H54 (cell line): Measurements from ENCODE around the gene HBZ.
"Not testable (repeated sequence)": the region's sequence is repeated elsewhere in the genome, so short reads cannot be mapped to it uniquely, and the experiment has no call there.

Experiments
- DNase-seq: peaks from one replicate; pipeline ENCODE4 v3.0.0; 2011; ENCODE audit warnings: low spot score, mixed read lengths; ENCODE audit not compliant: insufficient read length
- FAIRE-seq: peaks from 3 replicates; lab custom pipeline; 2011; peaks lifted over from hg19 to GRCh38; lab: Jason Lieb, UNC
- POLR2A ChIP-seq: IDR thresholded peaks from 2 replicates; pipeline ENCODE4 v1.6.1; 2011; ENCODE audit warnings: low read depth, mild to moderate bottlenecking, low read length

Gene HBZ

DNA sequence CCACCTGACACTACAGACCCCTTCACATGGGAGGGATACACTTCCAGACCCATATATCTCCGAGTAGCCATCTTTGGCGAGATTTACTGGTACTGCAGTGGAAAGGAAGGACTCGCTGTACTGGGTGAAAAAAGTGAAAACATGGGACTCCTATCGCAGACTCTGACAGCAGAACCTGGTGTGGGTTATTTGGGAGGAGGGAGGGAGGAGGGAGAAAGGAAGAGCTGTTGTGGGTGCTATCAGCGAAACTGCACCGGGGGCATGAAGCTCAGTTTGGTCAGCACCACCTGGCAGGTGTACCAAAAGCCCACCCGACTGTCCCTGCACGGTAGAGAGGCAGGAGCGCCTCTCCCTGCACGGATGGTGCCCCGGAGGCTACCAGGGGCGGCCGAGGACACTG lies 32.8 kb downstream of the HBZ start:
- FAIRE-seq = no peak
- no peak for TF ChIP-seq POLR2A

DNA sequence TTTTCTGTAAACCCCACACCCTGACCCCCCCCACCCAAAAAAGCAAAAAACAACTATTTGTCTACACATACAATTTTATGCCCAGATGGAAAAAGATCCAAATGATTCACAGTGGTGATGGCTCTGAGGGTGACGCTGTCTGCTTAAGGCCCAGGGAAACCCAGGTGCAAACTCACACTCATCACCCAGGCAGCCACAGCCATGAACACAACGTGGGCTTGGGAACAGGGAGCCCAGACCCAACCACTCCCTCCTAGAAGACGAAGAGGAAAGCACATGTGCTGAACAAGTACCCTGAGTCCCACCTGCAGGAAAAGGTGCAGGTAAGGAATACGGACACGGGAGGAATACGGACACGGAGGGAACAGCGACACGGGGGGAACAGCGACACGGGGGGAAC lies 33.2 kb downstream of the HBZ start:
- no peak for TF ChIP-seq POLR2A
- no peak for FAIRE-seq
- no peak for DNase-seq

More for the DNA sequence above, 32.8 kb downstream of the HBZ start:
- no peak for DNase-seq

DNA sequence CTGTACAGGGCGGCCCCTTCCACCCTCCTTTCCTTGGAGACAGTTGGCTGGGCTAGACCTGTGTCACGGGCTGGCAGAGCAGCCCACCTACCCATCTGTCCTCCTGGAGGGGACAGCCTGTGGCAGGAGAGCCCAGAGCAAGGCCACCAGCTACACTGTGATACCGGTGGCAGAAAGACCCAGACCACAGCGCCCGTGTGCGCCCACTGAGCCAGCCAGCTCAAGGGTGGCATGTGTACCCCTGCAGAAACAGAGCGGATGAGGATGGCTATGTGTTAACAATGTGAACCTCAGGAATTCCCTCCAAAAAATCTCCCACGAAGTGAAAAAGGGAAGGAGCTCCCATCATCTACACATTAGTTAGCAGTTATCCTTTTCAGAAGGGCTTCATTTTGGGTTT lies 34.9 kb downstream of the HBZ start:
- FAIRE-seq (no peak), DNase-seq (no peak)
- TF ChIP-seq POLR2A = no peak

GRCh38 chr16:188674-189073 lies 36.2 kb downstream of the HBZ start:
- DNase-seq (no peak), FAIRE-seq (no peak)
- TF ChIP-seq POLR2A = no peak

DNA sequence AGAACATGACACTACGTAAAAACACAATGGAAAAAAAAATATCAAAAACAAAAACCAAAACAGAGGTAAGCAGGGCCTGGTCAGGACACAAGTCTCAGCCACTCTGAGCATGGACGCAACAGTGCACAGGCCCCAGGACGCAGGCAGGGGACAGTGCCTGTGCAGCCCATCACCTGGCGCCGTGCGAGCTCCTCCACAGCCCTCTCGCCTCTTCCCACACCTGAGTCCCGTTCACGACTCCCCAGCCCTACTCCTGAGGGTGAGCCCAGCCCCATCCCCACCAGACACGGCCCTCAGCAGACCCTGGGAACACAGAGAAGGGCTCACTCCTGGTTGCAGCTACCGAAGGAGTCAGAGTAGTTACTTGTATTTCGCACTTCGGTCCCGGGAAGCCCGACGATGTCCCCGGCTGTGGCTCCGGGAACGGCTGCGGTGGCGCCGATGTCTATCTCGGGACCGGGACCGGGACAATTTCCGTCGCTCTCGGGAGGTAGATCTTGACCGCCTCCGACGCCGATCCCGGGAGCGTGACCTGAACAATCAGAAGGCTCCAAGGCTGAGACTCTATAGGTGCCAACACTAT lies 37.3 kb downstream of the HBZ start:
- TF ChIP-seq POLR2A = no peak
- DNase-seq (no peak), FAIRE-seq (no peak)

DNA sequence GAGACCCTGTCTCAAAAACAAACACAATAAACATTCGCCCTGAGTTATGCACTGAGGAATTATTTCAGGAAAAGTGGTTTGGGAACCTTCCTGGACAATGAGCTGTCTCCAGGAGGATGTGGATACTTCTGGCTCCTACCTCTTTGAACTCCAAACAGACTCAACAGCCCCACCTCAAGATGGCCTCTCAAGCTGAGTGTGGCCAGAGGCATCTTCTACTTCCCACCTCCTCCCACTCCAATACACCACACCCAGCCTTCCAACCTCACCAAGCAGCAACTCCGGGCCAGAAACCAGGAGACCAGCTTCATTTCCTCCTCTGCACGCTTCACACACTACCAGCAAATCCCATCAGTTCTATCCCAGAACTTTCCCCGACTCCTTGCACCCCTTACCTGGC lies 39.4 kb downstream of the HBZ start:
- TF ChIP-seq POLR2A = no peak
- DNase-seq = no peak
- no peak for FAIRE-seq

DNA sequence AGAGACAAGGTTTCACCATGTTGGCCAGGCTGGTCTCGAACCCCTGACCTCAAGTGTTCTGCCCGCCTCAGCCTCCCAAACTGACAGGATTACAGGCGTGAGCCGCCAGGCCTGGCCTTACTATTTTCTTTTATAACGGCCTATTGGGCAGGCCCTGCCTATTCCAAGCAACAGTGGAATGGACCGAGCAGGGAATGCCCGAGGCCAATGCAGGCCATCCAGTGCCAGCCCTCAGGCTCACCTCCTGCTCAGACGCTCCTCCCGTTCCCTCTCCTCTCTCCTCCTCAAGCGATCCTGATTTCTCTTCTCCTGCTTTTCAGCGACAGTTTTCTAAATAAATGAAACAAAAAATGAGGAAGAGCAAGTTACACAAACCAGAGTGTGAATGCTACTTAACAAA lies 40.2 kb downstream of the HBZ start:
- no peak for TF ChIP-seq POLR2A
- FAIRE-seq (no peak), DNase-seq (no peak)

- no peak for FAIRE-seq
- no peak for TF ChIP-seq POLR2A
- no peak for DNase-seq
Observed at GRCh38 chr16:193441-193840, 41.0 kb downstream of the HBZ start.

DNA sequence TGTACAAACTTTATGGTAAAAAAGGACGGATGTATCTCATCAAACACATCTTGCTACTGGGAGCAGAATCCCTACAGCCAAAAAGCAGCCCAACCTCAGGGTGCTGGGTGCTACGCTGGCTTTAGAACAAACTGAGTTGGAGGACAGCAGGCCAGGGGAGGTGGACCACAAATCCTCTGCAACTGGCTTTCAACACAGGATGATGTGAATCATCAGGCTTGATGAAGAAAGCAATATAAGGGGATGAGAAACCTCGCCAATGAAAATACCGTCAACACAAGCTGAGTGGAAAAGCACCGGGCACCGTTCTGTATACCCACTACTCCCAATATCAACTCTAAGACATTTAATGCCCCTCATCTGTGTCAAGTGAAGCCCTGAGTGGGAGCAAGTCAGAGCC lies 42.1 kb downstream of the HBZ start:
- DNase-seq = no peak
- no peak for TF ChIP-seq POLR2A
- no peak for FAIRE-seq

DNA sequence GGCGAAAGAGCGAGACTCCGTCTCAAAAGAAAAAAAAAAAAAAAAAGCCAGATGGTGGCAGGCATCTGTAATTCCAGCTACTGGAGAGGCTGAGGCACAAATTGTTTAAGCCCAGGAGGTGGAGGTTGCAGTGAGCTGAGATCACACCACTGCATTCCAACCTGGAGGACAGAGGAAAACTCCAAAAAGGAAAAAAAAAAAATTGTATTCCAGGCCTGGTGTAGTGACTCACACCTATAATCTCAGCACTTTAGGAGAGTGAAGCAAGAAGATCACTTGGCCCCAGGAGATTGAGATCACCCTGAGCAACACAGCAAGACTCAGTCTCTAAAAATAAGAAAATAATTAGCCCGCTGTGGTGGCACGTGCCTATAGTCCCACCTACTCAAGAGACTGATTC lies 47.9 kb downstream of the HBZ start:
- TF ChIP-seq POLR2A = no peak
- DNase-seq (no peak), FAIRE-seq (peak; percentile 38)

GRCh38 chr16:203246-203645 lies 50.8 kb downstream of the HBZ start:
- DNase-seq (no peak), FAIRE-seq (no peak)
- TF ChIP-seq POLR2A = no peak

DNA sequence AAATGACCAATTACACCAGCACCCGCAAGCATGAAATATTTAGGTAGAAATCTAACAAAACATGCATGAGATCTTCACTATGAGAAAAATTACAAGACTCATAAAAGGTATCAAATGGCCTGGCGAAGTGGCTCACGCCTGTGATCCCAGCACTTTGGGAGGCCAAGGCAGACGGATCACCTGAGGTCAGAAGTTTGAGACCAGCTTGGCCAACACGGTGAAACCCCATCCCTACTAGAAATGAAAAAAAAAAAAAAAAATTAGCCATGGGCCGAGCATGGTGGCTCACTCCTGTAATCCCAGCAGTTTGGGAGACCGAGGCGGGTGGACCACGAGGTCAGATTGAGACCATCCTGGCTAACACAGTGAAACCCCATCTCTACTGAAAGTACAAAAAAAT lies 51.6 kb downstream of the HBZ start:
- not testable (repeated sequence) for DNase-seq, FAIRE-seq
